ENCODE data around the gene HNRNPL. TPM values are rescaled to one million over a fixed set of nuclear protein-coding genes. Genes with fewer than 3 reads are reported as not detected.

The HNRNPL gene
- total and polyA plus RNA-seq, 10 of the 15 experiments (the other 5 are each of a cell fraction or from before 2014, with no cell fraction given): 32.5 to 512 (median 306) TPM

GRCh38 chr19:38817081-38817480 is 32.7 kb downstream of the HNRNPL start:
- intact Hi-C loops (cut with micrococcal nuclease; ENCODE audit: unreplicated experiment) (no loop called here), in situ Hi-C loops (cut with MboI) (no loop called here)
- ChIA-PET SMC1A (ENCODE audit: uncharacterized antibody, unreplicated experiment) (no interaction called here), RAD21 (ENCODE audit: unreplicated experiment) (no interaction called here), POLR2A (no interaction called here), CTCF (no interaction called here)
- DNase-seq (ENCODE audit: low read depth, low spot score): no peak
- H3K79me2 ChIP-seq (ENCODE audit: control insufficient read depth, insufficient read depth, low read length): no peaks in the 10 kb centered on the region
- no peak overlapping the region for H3K4me3 ChIP-seq
- H3K9me3 ChIP-seq (replicated peaks; ENCODE audit: control insufficient read depth, insufficient read depth, low read length): no peaks in the 10 kb centered on the region
- no peak overlapping the region for H3K4me2 ChIP-seq (ENCODE audit: control insufficient read depth, insufficient read depth)
- H3K27ac ChIP-seq (ENCODE audit: control insufficient read depth, insufficient read depth): no peak overlapping the region
- no peaks in the 10 kb centered on the region for H3K4me1 ChIP-seq (ENCODE audit: control insufficient read depth, insufficient read depth, low read length)
- no peaks in the 10 kb centered on the region for H4K20me1 ChIP-seq (ENCODE audit: control insufficient read depth, insufficient read depth)
- no peak overlapping the region for H2AFZ ChIP-seq (ENCODE audit: control insufficient read depth, low read depth, low read length)
- BruUV-seq (replicated peaks): no TSS peak
- no peak overlapping the region for H3K9ac ChIP-seq (ENCODE audit: control insufficient read depth, insufficient read depth, low read length)
- ATAC-seq: no peak
- FAIRE-seq: no peak
- peaks cover 3% of the 10 kb centered on the region in 2 experiments; a peak in 2 of 4 replicates for H3K36me3 ChIP-seq (ENCODE audit: control insufficient read depth in 2 of 2, insufficient read depth in 2 of 2, low read length in 1 of 2)
- no peaks in the 10 kb centered on the region for H3K27me3 ChIP-seq (replicated peaks in 1 of 2; ENCODE audit: control insufficient read depth in 2 of 2, insufficient read depth in 2 of 2, low read length in 1 of 2)
- TF ChIP-seq NR2F1 (conservative IDR thresholded peaks at IDR 0.05) (no peak), ZBTB11 (CRISPR knock-in tag; IDR thresholded peaks at IDR 0.05) (no peak), TCF12 (IDR thresholded peaks at IDR 0.05; ENCODE audit: low read depth, low read length) (no peak), USF1 (IDR thresholded peaks at IDR 0.05; ENCODE audit: borderline replicate concordance, extremely low read length, insufficient read depth, low read depth, low read length) (no peak), ZBED1 (IDR thresholded peaks at IDR 0.05; ENCODE audit: borderline replicate concordance) (no peak), IKZF1 (conservative IDR thresholded peaks at IDR 0.05) (no peak), CBFB (IDR thresholded peaks at IDR 0.05; ENCODE audit: low read depth) (no peak), HSF1 (IDR thresholded peaks at IDR 0.05; ENCODE audit: low read depth, low read length) (no peak), STAT3 (IDR thresholded peaks at IDR 0.05; ENCODE audit: low read depth, low read length) (no peak), PRDM15 (CRISPR knock-in tag; IDR thresholded peaks at IDR 0.05) (no peak), NR2C1 (IDR thresholded peaks at IDR 0.05) (no peak)
- TF ChIP-seq, protein P1, sequence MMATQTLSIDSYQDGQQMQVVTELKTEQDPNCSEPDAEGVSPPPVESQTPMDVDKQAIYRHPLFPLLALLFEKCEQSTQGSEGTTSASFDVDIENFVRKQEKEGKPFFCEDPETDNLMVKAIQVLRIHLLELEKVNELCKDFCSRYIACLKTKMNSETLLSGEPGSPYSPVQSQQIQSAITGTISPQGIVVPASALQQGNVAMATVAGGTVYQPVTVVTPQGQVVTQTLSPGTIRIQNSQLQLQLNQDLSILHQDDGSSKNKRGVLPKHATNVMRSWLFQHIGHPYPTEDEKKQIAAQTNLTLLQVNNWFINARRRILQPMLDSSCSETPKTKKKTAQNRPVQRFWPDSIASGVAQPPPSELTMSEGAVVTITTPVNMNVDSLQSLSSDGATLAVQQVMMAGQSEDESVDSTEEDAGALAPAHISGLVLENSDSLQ (IDR thresholded peaks at IDR 0.05): no peak
- WGBS (ENCODE audit: insufficient coverage, insufficient replicate concordance, low lambda C conversion rate, missing lambda C conversion rate): 95% methylated on average over 15 of the region's 15 CpGs
